Endothelial cell (in vitro differentiated cells): ENCODE measurements around the gene DEF6. TPM values are rescaled to one million over a fixed set of nuclear protein-coding genes. Genes with fewer than 3 reads are reported as not detected.

Source experiments
- DNase-seq: peaks from one replicate; pipeline ENCODE4 v3.0.0; 2021; ENCODE audit warnings: low spot score
- H3K27ac Mint-ChIP-seq: one replicate; pipeline ENCODE4 v1.8.0; 2021; ENCODE audit warnings: mixed read lengths, inconsistent platforms; ENCODE audit not compliant: unreplicated experiment
- H3K27me3 Mint-ChIP-seq: one replicate; pipeline ENCODE4 v1.8.0; 2021; ENCODE audit warnings: mild to moderate bottlenecking, moderate library complexity, mixed read lengths, inconsistent platforms; ENCODE audit not compliant: unreplicated experiment
- H3K36me3 Mint-ChIP-seq: one replicate; pipeline ENCODE4 v1.8.0; 2021; ENCODE audit warnings: mild to moderate bottlenecking, low read depth, mixed read lengths, inconsistent platforms; ENCODE audit not compliant: unreplicated experiment
- H3K4me1 Mint-ChIP-seq: one replicate; pipeline ENCODE4 v1.8.0; 2021; ENCODE audit warnings: mild to moderate bottlenecking, mixed read lengths, inconsistent platforms; ENCODE audit not compliant: unreplicated experiment
- H3K4me3 Mint-ChIP-seq: one replicate; pipeline ENCODE4 v1.8.0; 2021; ENCODE audit warnings: mild to moderate bottlenecking, mixed read lengths, inconsistent platforms; ENCODE audit not compliant: unreplicated experiment
- H3K9me3 Mint-ChIP-seq: one replicate; pipeline ENCODE4 v1.8.0; 2021; ENCODE audit warnings: mixed read lengths, inconsistent platforms; ENCODE audit not compliant: unreplicated experiment
- total RNA-seq: library from RNA; stranded (reverse); fragmentation: NEBNext Ultra II Directional; extraction: Animal tissue kit (Norgen Biotek cat#: 25700); gene quantifications from one replicate; pipeline ENCODE4 v1.2.1, GENCODE V29; 2021; ENCODE audit not compliant: unreplicated experiment
- TF ChIP-seq, protein P1 (sequence below): fragments of 200-600 bp; sonication (generic); IDR thresholded peaks from one replicate; pipeline ENCODE4 v1.5.0; 2021; ENCODE audit warnings: antibody characterized with exemption; ENCODE audit not compliant: unreplicated experiment

The DEF6 gene
- total RNA-seq, 1 donor from 2014 or later, result 24.0 TPM

DNA sequence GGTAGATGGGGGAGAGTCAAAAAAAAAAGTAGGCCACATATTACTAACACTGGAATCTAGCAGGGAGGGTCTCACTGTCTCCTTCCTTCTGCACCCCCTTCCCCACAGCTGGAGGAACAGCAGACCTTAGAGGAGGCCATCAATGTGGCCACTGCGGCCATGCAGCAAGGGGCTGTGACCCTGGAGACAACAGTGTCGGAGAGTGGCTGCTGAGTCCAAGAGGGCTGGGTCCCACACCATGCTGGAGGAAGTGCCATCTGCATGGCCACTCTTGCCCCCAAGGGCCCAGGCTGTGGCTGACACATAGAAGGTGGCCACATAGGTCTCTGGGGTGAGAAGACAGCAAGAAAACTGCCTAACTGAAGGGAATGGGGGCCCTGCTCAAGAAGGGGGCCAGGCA lies 2.6 kb upstream of the DEF6 start:
- H3K27ac Mint-ChIP-seq, result no peak overlapping the region
- no peaks in the 10 kb centered on the region for H3K9me3 Mint-ChIP-seq
- peaks cover 13% of the 10 kb centered on the region for H3K27me3 Mint-ChIP-seq
- TF ChIP-seq, protein P1, sequence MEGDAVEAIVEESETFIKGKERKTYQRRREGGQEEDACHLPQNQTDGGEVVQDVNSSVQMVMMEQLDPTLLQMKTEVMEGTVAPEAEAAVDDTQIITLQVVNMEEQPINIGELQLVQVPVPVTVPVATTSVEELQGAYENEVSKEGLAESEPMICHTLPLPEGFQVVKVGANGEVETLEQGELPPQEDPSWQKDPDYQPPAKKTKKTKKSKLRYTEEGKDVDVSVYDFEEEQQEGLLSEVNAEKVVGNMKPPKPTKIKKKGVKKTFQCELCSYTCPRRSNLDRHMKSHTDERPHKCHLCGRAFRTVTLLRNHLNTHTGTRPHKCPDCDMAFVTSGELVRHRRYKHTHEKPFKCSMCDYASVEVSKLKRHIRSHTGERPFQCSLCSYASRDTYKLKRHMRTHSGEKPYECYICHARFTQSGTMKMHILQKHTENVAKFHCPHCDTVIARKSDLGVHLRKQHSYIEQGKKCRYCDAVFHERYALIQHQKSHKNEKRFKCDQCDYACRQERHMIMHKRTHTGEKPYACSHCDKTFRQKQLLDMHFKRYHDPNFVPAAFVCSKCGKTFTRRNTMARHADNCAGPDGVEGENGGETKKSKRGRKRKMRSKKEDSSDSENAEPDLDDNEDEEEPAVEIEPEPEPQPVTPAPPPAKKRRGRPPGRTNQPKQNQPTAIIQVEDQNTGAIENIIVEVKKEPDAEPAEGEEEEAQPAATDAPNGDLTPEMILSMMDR, result no peak
- no peak overlapping the region for H3K4me3 Mint-ChIP-seq
- peaks cover 20% of the 10 kb centered on the region for H3K36me3 Mint-ChIP-seq
- H3K4me1 Mint-ChIP-seq, result peaks cover 25% of the 10 kb centered on the region
- DNase-seq, result no peak

DNA sequence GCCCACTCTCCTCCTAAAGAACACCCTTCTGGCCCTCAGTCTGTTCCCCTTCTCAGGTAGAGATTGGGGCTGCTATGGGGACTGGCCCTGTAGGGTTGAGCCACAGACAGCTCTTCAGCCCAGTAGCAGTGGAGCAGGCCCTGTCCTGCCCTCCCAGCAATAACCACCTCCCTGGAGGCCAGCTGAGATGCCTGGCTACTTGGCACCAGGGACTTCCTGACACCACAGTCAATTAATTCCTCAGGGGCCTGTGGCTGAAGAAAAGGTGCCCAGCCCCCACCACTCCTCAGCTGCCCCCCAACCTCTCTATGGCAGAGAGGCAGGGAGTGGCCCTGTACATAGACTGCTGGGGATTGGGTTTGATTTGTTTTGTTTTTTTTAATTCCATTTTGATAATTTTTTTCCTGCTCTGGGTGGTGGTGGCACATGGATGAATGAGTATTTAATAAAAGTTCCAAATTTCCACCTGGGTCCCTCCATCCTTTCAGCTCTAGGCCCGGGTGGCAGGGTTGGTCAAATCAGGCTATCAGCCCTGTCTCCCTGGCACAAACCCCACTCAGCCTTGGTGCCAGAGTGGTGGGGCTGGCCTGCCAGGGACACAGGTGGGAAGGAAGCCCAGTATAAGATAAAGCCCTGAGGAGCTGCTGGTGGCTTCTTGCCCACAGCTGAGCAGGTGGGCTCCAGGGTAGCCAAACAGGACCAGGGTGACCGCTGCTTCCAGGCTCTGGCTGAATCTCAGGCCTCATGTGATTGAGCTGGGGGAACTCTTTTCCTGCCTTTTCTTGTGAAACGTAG lies 1.9 kb upstream of the DEF6 start:
- H3K27ac Mint-ChIP-seq, result no peak overlapping the region
- TF ChIP-seq, protein P1, result no peak
- no peaks in the 10 kb centered on the region for H3K9me3 Mint-ChIP-seq
- no peak overlapping the region for H3K4me3 Mint-ChIP-seq
- DNase-seq, result no peak
- H3K27me3 Mint-ChIP-seq, result peaks cover 13% of the 10 kb centered on the region
- H3K4me1 Mint-ChIP-seq, result peaks cover 25% of the 10 kb centered on the region
- H3K36me3 Mint-ChIP-seq, result peaks cover 17% of the 10 kb centered on the region

DNA sequence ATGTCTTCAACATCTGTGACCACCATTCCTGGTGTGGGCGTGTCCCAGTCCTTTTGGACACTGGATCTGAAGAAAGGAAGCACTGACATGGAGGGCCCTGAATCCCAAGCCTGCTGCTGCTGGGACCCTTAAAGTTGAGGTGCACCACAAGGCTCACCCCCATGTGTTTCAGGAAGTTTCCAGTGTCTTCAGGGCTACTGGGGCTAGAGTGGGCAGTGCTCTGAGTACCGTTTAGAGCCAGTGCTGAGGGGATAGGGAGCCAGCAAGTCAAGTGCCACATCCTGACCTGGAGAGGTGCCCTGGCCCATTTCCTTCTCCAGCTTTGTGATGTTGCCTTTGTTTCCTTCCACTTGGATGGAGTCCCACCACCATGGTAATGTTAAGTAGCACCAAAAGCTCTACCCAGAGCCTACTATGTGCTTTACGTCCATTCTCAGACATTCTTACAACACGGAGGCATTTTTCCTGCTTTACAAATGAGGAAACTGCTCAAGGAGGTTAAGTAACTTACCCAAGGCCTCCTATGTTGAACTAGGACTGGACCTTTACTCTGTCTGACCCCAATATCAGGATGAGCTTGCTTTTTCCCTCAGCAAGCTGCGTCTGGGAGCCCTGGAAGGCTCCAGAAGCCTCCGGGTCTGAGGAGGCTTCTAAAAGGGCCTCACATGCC lies 552 bp upstream of the DEF6 start:
- DNase-seq, result no peak
- TF ChIP-seq, protein P1, result no peak

DNA sequence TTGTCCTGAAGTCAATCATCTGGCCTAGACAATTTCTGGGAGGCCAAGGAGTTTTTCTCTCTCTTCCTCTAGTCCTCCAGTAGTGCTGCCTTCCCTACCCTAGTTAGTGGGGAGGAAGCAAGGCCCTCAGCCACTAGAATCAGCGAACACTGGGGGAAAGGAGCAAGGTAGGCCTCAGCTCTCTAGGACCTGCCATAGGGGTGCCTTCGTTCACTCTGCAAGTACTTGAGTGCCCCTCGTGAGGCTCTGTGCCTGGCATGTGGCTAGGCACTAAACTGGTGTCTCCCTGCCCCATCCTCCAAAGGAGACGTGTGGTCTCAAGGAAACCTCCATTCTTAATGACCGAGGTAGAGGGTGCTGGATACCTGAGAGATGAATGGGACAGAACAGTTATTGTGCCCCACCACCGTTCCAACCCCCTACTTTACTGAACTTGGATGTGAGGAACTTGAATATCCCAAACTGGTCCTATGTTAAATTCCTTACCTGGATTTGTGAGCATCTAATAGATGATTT lies 1.1 kb downstream of the DEF6 start:
- Mint-ChIP-seq H3K9me3 (no peaks in the 10 kb centered on the region), H3K27me3 (peaks cover 10% of the 10 kb centered on the region), H3K4me3 (no peak overlapping the region), H3K36me3 (peaks cover 8% of the 10 kb centered on the region), H3K27ac (no peak overlapping the region), H3K4me1 (peaks cover 38% of the 10 kb centered on the region)
- no peak for DNase-seq
- TF ChIP-seq, protein P1, result no peak

More for the DNA sequence above, 552 bp upstream of the DEF6 start:
- Mint-ChIP-seq H3K36me3 (peaks cover 10% of the 10 kb centered on the region), H3K27ac (no peak overlapping the region), H3K9me3 (no peaks in the 10 kb centered on the region), H3K27me3 (peaks cover 6% of the 10 kb centered on the region), H3K4me1 (peaks cover 25% of the 10 kb centered on the region), H3K4me3 (no peak overlapping the region)

DNA sequence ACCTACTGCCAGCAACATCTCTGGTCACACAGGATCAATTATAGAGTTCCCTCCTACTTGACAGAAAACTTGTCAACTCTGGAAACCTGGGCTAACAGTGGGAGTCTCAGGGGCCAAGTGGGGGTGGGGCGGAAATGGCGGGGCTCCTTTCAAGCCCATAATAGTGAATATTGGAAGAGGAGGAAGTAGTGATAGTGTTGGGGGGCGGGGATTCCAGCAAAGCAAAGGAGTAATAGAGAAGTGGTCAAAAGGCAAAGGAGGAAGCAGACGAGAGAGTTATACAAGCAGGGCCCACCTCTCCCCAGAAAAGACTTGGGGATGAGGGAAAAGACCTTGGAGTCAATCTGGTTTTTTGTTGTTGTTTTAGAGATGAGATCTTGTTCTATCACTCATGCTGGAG lies 2.1 kb downstream of the DEF6 start:
- H3K9me3 Mint-ChIP-seq, result no peaks in the 10 kb centered on the region
- TF ChIP-seq, protein P1, result no peak
- H3K4me1 Mint-ChIP-seq, result peaks cover 38% of the 10 kb centered on the region
- peaks cover 4% of the 10 kb centered on the region for H3K36me3 Mint-ChIP-seq
- DNase-seq, result no peak
- peak overlapping the region; percentile 10 for H3K27ac Mint-ChIP-seq
- H3K4me3 Mint-ChIP-seq, result no peak overlapping the region
- H3K27me3 Mint-ChIP-seq, result peaks cover 10% of the 10 kb centered on the region
